Measurements from ENCODE around the gene PTPRS. TPM values are rescaled to one million over a fixed set of nuclear protein-coding genes. Genes with fewer than 3 reads are reported as not detected.

The PTPRS gene
- polyA plus RNA-seq, 12 donors, result 27.7 to 83.3 (median 37.3) TPM; not detected in 1

Other genes with a start within 250 kb of the PTPRS start
- gene ZNRF4, start 114.6 kb upstream of the PTPRS start, polyA plus RNA-seq (ENCODE audit: insufficient read length in 12 of 12), result not detected
- gene TINCR, start 227.1 kb upstream of the PTPRS start, polyA plus RNA-seq (ENCODE audit: insufficient read length in 12 of 12), result 1 to 10 TPM in 4 of 12 donors, under 1 TPM in 6, not detected in 2; 0.22 to 8.7 (median 0.71) TPM